Dendritic cell treated with granulocyte-macrophage colony-stimulating factor and Interleukin-4, amounts not matched to agents 40 ng/mL and 50 ng/mL, for 4 days (primary cell): ENCODE results near the gene ACVRL1.
A peak's percentile ranks its signal among the peaks of the same experiment; 100 is the strongest.

ENCODE experiments used
- H3K27ac Mint-ChIP-seq: one replicate; pipeline ENCODE4 v1.8.0; 2022; ENCODE audit warnings: mild to moderate bottlenecking, mixed read lengths
- H3K27me3 Mint-ChIP-seq: one replicate; pipeline ENCODE4 v1.8.0; 2022; ENCODE audit warnings: mild to moderate bottlenecking, mixed read lengths
- H3K36me3 Mint-ChIP-seq: one replicate; pipeline ENCODE4 v1.8.0; 2022; ENCODE audit warnings: low read depth, mixed read lengths
- H3K4me1 Mint-ChIP-seq: one replicate; pipeline ENCODE4 v1.8.0; 2022; ENCODE audit warnings: low read depth, mixed read lengths
- H3K4me3 Mint-ChIP-seq: one replicate; pipeline ENCODE4 v1.8.0; 2022; ENCODE audit warnings: mild to moderate bottlenecking, moderate library complexity, mixed read lengths
- H3K9me3 Mint-ChIP-seq: one replicate; pipeline ENCODE4 v1.8.0; 2022; ENCODE audit warnings: mixed read lengths
- intact Hi-C: fragments of 100-400 bp; cut with micrococcal nuclease; formaldehyde crosslinking; loops from one replicate; pipeline ENCODE4 v1.15.0; 2022

Gene ACVRL1

GRCh38 chr12:51897181-51897580 lies 10.1 kb upstream of the ACVRL1 start:
- Mint-ChIP-seq H3K4me1 (peaks cover 51% of the 10 kb centered on the region), H3K36me3 (no peaks in the 10 kb centered on the region), H3K9me3 (no peaks in the 10 kb centered on the region), H3K27ac (peak overlapping the region; percentile 9), H3K27me3 (peaks cover 17% of the 10 kb centered on the region), H3K4me3 (no peak overlapping the region)
- intact Hi-C loops = no loop called here

DNA sequence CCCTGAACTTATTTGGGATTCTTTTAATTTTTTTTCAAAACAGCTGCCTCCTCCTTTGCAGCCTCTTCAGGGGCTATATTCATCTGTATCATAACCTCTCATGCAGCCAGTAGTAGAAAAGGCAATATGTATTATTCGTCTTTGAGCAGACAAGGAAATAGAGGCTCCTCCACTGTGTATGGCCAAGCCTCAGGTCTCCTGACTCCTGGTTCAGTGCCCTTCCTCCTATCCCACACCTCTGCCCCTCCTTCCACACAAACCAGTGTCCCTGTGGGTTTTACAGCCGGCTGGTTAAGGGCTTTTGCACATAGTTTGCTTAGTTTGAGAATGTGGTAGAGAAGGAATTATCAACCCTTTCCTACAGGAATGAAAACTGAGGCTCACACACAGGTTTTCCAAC lies 8.8 kb upstream of the ACVRL1 start:
- no peak overlapping the region for H3K27ac Mint-ChIP-seq
- intact Hi-C loops = no loop called here
- peaks cover 46% of the 10 kb centered on the region for H3K4me1 Mint-ChIP-seq
- no peaks in the 10 kb centered on the region for H3K9me3 Mint-ChIP-seq
- H3K27me3 Mint-ChIP-seq = peaks cover 17% of the 10 kb centered on the region
- no peak overlapping the region for H3K4me3 Mint-ChIP-seq
- H3K36me3 Mint-ChIP-seq = no peaks in the 10 kb centered on the region

- no peaks in the 10 kb centered on the region for H3K9me3 Mint-ChIP-seq
- no peak overlapping the region for H3K27ac Mint-ChIP-seq
- intact Hi-C loops = no loop called here
Observed at GRCh38 chr12:51898937-51899336, 8.4 kb upstream of the ACVRL1 start.

DNA sequence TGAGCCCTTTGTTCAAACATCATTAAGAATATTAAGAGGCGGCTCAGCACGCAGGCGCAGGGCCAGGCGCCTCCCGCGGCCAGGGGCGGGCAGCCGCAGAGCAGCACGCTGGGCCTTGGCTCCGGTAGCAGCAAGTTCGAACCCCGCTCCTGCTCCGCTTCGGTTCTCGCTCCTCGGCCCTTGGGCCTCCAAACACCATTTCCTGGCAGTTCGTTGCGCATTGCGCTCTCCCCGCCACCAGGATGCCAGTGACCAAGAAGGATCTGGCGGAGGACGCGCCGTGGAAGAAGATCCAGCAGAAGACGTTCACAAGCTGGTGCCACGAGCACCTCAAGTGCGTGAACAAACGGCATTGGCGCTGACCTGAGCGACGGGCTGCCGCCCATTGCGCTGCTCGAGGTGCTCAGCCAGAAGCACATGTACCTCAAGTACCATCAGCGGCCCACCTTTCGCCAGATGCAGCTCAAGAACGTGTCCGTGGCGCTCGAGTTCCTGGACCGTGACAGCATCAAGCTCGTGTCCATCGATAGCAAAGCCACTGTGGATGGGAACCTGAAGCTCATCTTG lies 6.9 kb upstream of the ACVRL1 start:
- intact Hi-C loops = no loop called here
- Mint-ChIP-seq H3K4me3 (no peak overlapping the region), H3K9me3 (no peaks in the 10 kb centered on the region), H3K27ac (no peak overlapping the region), H3K36me3 (no peaks in the 10 kb centered on the region), H3K27me3 (peaks cover 16% of the 10 kb centered on the region), H3K4me1 (peaks cover 48% of the 10 kb centered on the region)

More at GRCh38 chr12:51898937-51899336, 8.4 kb upstream of the ACVRL1 start:
- Mint-ChIP-seq H3K4me3 (no peak overlapping the region), H3K4me1 (peaks cover 46% of the 10 kb centered on the region), H3K27me3 (peaks cover 17% of the 10 kb centered on the region), H3K36me3 (no peaks in the 10 kb centered on the region)

DNA sequence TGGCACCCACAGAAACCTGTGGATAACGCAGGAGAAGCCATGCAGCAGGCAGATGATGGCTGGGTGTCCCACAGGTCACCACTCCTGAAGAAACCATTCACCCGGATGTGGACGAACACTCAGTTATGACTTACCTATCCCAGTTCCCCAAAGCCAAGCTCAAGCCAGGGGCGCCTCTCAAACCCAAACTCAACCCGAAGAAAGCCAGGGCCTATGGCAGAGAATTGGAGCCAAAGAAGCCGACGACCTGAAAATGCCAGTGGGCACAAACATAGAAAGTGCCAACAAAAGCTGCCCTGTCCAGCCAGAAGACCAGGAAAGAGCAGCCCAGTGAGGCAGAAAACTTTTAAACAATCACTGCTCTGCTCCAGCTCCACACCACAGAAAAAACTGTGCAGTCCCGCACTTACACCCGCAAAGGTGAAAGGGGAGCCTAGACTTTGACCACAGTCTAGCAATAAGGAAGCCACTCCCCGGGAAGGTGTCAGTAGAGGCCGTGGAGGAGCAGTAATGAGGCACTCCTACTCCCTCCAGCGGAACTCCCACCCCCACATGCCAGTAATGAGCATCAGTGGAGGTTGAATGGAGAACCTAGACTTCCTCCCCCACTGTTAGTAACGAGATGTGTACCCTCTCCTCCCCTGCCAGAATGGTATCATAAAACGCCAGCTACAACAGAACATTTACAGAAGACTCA lies 6.0 kb upstream of the ACVRL1 start:
- Mint-ChIP-seq H3K9me3 (no peaks in the 10 kb centered on the region), H3K27ac (no peak overlapping the region), H3K4me3 (no peak overlapping the region), H3K36me3 (no peaks in the 10 kb centered on the region), H3K4me1 (peaks cover 56% of the 10 kb centered on the region), H3K27me3 (peaks cover 17% of the 10 kb centered on the region)
- intact Hi-C loops = no loop called here

DNA sequence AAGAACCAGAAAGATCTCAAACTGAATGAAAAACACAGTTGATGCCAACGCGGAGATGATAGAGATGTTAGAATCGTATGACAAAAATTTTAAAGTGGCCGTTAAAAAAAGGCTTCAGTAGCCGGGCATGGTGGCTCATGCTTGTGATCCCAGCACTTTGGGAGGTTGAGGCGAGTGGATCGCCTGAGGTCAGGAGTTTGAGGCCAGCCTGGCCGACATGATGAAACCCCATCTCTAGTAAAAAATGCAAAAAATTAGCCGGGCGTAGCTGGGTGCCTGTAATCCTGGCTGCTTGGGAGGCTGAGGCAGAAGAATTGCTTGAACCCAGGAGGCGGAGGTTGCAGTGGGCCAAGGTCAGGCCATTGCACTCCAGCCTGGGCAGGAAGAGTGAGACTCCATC lies 5.4 kb upstream of the ACVRL1 start:
- intact Hi-C loops = no loop called here
- H3K36me3 Mint-ChIP-seq = no peaks in the 10 kb centered on the region

DNA sequence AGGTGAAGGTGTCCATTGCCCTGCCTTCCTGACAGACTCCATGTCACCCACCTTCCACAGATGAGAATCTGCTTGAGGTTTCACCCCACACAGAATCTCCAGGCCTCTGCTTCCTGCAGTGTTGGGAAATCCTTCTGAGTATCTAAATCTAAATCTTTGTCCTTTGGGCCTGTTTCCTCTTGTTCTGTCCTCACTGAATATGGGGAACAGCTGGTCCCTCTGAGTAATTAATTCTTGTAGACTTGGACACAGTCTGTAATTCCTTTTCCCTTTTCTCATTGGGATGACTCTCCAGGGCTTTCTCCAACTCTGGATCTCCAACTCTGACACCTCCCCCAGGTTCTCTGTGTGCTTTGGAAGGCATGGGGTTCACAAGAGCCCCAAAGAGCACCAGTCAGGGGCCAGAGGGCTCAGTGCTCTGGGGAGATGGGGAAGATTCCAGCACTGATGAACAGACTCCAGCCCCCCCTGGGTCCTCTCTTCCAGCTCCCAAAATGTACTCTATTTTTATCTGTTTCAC lies 2.3 kb upstream of the ACVRL1 start:
- H3K4me3 Mint-ChIP-seq = no peak overlapping the region
- H3K4me1 Mint-ChIP-seq = peaks cover 46% of the 10 kb centered on the region
- H3K36me3 Mint-ChIP-seq = no peaks in the 10 kb centered on the region
- intact Hi-C loops = loop anchor here (2.0 kb wide), 1 partner anchor 18 kb away; no protein-coding TSS in a partner anchor
- no peaks in the 10 kb centered on the region for H3K9me3 Mint-ChIP-seq
- H3K27ac Mint-ChIP-seq = peak overlapping the region; percentile 90
- H3K27me3 Mint-ChIP-seq = peaks cover 30% of the 10 kb centered on the region

More for the DNA sequence above, 5.4 kb upstream of the ACVRL1 start:
- H3K27me3 Mint-ChIP-seq = peaks cover 16% of the 10 kb centered on the region
- peaks cover 61% of the 10 kb centered on the region for H3K4me1 Mint-ChIP-seq
- H3K27ac Mint-ChIP-seq = no peak overlapping the region
- no peak overlapping the region for H3K4me3 Mint-ChIP-seq
- no peaks in the 10 kb centered on the region for H3K9me3 Mint-ChIP-seq

- peaks cover 33% of the 10 kb centered on the region for H3K27me3 Mint-ChIP-seq
- H3K27ac Mint-ChIP-seq = peak overlapping the region; percentile 90
- peaks cover 53% of the 10 kb centered on the region for H3K4me1 Mint-ChIP-seq
- no peaks in the 10 kb centered on the region for H3K36me3 Mint-ChIP-seq
- H3K9me3 Mint-ChIP-seq = no peaks in the 10 kb centered on the region
- intact Hi-C loops = loop anchor here (2.0 kb wide), 1 partner anchor 17 kb away; no protein-coding TSS in a partner anchor
- peak overlapping the region; percentile 23 for H3K4me3 Mint-ChIP-seq
Observed at GRCh38 chr12:51905471-51906429, 1.6 kb upstream of the ACVRL1 start.

- Mint-ChIP-seq H3K4me1 (peaks cover 53% of the 10 kb centered on the region), H3K4me3 (no peak overlapping the region), H3K36me3 (no peaks in the 10 kb centered on the region), H3K27me3 (peaks cover 35% of the 10 kb centered on the region), H3K27ac (peak overlapping the region; percentile 90), H3K9me3 (no peaks in the 10 kb centered on the region)
- intact Hi-C loops = no loop called here
Observed at GRCh38 chr12:51906430-51907082, 748 bp upstream of the ACVRL1 start.

DNA sequence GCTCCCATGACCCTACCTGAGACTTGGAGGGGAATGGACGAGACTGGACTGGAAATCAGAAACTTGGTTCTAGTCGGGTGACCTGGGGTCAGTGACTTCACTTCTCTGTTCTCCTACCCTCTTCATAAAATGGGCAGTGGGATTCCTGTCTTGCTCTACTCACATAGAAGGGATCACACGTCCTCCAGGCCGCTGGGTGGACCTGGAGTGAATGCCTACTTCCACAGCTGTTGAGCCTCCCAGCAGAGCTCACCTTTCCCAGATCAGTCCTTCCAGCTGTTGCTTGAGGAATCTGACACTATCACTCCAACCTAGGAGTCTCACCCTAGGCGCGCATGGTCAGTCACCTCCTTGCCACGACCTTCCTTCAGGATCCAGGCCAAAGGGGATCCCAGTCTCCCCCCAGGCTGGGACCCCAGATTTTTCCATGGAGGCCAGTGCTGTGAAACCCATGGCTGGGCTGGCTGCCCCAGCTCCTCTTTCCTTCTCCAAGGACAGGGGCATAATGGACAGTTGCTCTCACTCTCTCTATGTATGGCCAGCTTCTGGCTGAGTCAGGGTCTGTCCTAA lies 637 bp downstream of the ACVRL1 start:
- Mint-ChIP-seq H3K4me1 (peaks cover 64% of the 10 kb centered on the region), H3K4me3 (peak overlapping the region; percentile 58), H3K9me3 (no peaks in the 10 kb centered on the region), H3K27ac (peak overlapping the region; percentile 35), H3K27me3 (peaks cover 34% of the 10 kb centered on the region), H3K36me3 (no peaks in the 10 kb centered on the region)
- intact Hi-C loops = no loop called here

- intact Hi-C loops = no loop called here
- H3K36me3 Mint-ChIP-seq = no peaks in the 10 kb centered on the region
- no peaks in the 10 kb centered on the region for H3K9me3 Mint-ChIP-seq
- peaks cover 75% of the 10 kb centered on the region for H3K4me1 Mint-ChIP-seq
- no peak overlapping the region for H3K27ac Mint-ChIP-seq
- H3K27me3 Mint-ChIP-seq = peaks cover 39% of the 10 kb centered on the region
- H3K4me3 Mint-ChIP-seq = no peak overlapping the region
Observed at GRCh38 chr12:51908876-51909592, 1.7 kb downstream of the ACVRL1 start.

DNA sequence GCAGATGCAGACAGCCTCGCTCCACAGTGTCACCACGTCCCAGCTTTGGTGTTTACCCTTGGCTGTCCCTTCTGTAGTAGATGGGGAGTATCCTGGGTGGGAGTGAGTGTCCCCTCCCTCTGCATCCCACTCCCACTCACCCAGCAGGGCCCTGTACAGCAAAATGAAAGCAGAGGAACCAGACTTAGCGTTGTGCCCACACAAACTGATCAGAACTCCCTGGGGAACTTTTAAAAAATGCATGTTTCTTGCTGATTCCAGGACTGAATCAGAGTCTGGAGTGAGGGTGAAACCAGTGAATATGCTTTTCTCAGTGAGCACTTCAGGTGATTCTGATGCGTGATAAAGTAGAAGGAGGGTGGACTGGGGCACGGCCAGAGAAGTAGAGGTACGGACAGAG lies 2.9 kb downstream of the ACVRL1 start:
- H3K4me3 Mint-ChIP-seq = no peak overlapping the region
- intact Hi-C loops = no loop called here
- peaks cover 74% of the 10 kb centered on the region for H3K4me1 Mint-ChIP-seq
- peak overlapping the region; percentile 79 for H3K27ac Mint-ChIP-seq
- H3K9me3 Mint-ChIP-seq = no peaks in the 10 kb centered on the region
- H3K36me3 Mint-ChIP-seq = peaks cover 3% of the 10 kb centered on the region
- peaks cover 40% of the 10 kb centered on the region for H3K27me3 Mint-ChIP-seq

DNA sequence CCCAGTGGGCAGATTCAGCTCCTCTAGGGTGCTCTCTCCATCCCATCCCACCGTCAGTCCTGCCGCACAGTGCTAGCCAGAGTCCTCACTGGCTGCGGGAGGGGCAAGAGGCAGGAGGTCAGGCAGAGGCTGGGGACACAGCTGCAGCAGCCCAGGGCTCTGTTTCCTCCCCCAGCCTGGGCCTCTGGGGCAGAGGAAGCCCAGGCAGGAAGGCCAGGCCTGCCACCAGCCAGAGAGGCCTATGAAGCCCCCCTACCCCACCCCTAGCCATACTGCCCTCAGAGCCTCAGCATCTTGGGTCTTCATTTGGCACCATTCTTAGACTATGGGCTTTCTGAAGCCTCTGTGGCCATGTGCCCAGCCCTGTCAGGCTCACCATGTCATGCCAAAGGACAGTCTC lies 3.4 kb downstream of the ACVRL1 start:
- peak overlapping the region; percentile 79 for H3K27ac Mint-ChIP-seq
- peaks cover 8% of the 10 kb centered on the region for H3K36me3 Mint-ChIP-seq
- H3K9me3 Mint-ChIP-seq = no peaks in the 10 kb centered on the region
- peak overlapping the region; percentile 32 for H3K4me3 Mint-ChIP-seq
- intact Hi-C loops = no loop called here
- peaks cover 40% of the 10 kb centered on the region for H3K27me3 Mint-ChIP-seq
- H3K4me1 Mint-ChIP-seq = peaks cover 71% of the 10 kb centered on the region
